ENCODE data around the gene UQCR11. TPM values are rescaled to one million over a fixed set of nuclear protein-coding genes. Genes with fewer than 3 reads are reported as not detected.
A peak's percentile ranks its signal among the peaks of the same experiment; 100 is the strongest.

The UQCR11 gene
- total and polyA plus RNA-seq, 2 experiments from 2014 or later: 56.6 to 684 TPM

GRCh38 chr19:1587872-1588271 lies 17.4 kb downstream of the UQCR11 start:
- no peaks in the 10 kb centered on the region for H3K27me3 ChIP-seq
- H3K4me3 ChIP-seq: no peak overlapping the region
- H3K36me3 ChIP-seq (replicated peaks; ENCODE audit: insufficient read depth, low read depth): no peaks in the 10 kb centered on the region
- TF ChIP-seq EZH2 (IDR thresholded peaks at IDR 0.05; ENCODE audit: borderline replicate concordance) (no peak), EZH2phosphoT487 (IDR thresholded peaks at IDR 0.05; ENCODE audit: low read depth, severe bottlenecking, unreplicated experiment) (no peak), CTCF (IDR thresholded peaks at IDR 0.05; ENCODE audit: poor library complexity) (no peak)
- H3K4me1 ChIP-seq (ENCODE audit: insufficient read depth): peaks cover 9% of the 10 kb centered on the region
- H3K79me2 ChIP-seq: peaks cover 78% of the 10 kb centered on the region
- H4K20me1 ChIP-seq (ENCODE audit: insufficient read depth, poor library complexity, severe bottlenecking): peaks cover 54% of the 10 kb centered on the region
- no peaks in the 10 kb centered on the region for H3K9me3 ChIP-seq (ENCODE audit: low read depth)
- no peak overlapping the region for H2AFZ ChIP-seq
- no peaks in the 10 kb centered on the region for H3K9me2 ChIP-seq (replicated peaks; ENCODE audit: insufficient read depth)
- WGBS (ENCODE audit: low lambda C conversion rate, missing lambda C conversion rate): 72% methylated on average over 9 of the region's 9 CpGs
- no peak for DNase-seq (ENCODE audit: low spot score)
- peak overlapping the region; percentile 11 for H3K27ac ChIP-seq
- H3K4me2 ChIP-seq: no peak overlapping the region

- WGBS (ENCODE audit: low lambda C conversion rate, missing lambda C conversion rate): 89% methylated on average over 1 of the region's 13 CpGs
- no peaks in the 10 kb centered on the region for H3K36me3 ChIP-seq (replicated peaks; ENCODE audit: insufficient read depth, low read depth)
- no peaks in the 10 kb centered on the region for H3K9me2 ChIP-seq (replicated peaks; ENCODE audit: insufficient read depth)
- H2AFZ ChIP-seq: no peak overlapping the region
- no peak for DNase-seq (ENCODE audit: low spot score)
- H4K20me1 ChIP-seq (ENCODE audit: insufficient read depth, poor library complexity, severe bottlenecking): peaks cover 40% of the 10 kb centered on the region
- no peaks in the 10 kb centered on the region for H3K27me3 ChIP-seq
- H3K4me2 ChIP-seq: no peak overlapping the region
- peaks cover 65% of the 10 kb centered on the region for H3K79me2 ChIP-seq
- H3K4me1 ChIP-seq (ENCODE audit: insufficient read depth): peaks cover under 1% of the 10 kb centered on the region
- TF ChIP-seq EZH2 (IDR thresholded peaks at IDR 0.05; ENCODE audit: borderline replicate concordance): no peak
- TF ChIP-seq EZH2phosphoT487 (IDR thresholded peaks at IDR 0.05; ENCODE audit: low read depth, severe bottlenecking, unreplicated experiment): no peak
- no peak for TF ChIP-seq CTCF (IDR thresholded peaks at IDR 0.05; ENCODE audit: poor library complexity)
- H3K9me3 ChIP-seq (ENCODE audit: low read depth): no peaks in the 10 kb centered on the region
- H3K27ac ChIP-seq: no peak overlapping the region
- no peak overlapping the region for H3K4me3 ChIP-seq
Observed at GRCh38 chr19:1585243-1585580, 20.1 kb downstream of the UQCR11 start.

GRCh38 chr19:1584500-1585242 lies 20.6 kb downstream of the UQCR11 start:
- TF ChIP-seq CTCF (IDR thresholded peaks at IDR 0.05; ENCODE audit: poor library complexity) (no peak), EZH2phosphoT487 (IDR thresholded peaks at IDR 0.05; ENCODE audit: low read depth, severe bottlenecking, unreplicated experiment) (no peak), EZH2 (IDR thresholded peaks at IDR 0.05; ENCODE audit: borderline replicate concordance) (no peak)
- H3K79me2 ChIP-seq: peaks cover 59% of the 10 kb centered on the region
- H2AFZ ChIP-seq: no peak overlapping the region
- H3K27ac ChIP-seq: no peak overlapping the region
- over 99% methylated on average over 44 of the region's 87 CpGs for WGBS (ENCODE audit: low lambda C conversion rate, missing lambda C conversion rate)
- DNase-seq (ENCODE audit: low spot score): no peak
- H3K4me2 ChIP-seq: no peak overlapping the region
- no peak overlapping the region for H3K4me3 ChIP-seq
- H4K20me1 ChIP-seq (ENCODE audit: insufficient read depth, poor library complexity, severe bottlenecking): peaks cover 35% of the 10 kb centered on the region
- no peaks in the 10 kb centered on the region for H3K27me3 ChIP-seq
- no peaks in the 10 kb centered on the region for H3K36me3 ChIP-seq (replicated peaks; ENCODE audit: insufficient read depth, low read depth)
- no peaks in the 10 kb centered on the region for H3K4me1 ChIP-seq (ENCODE audit: insufficient read depth)
- H3K9me3 ChIP-seq (ENCODE audit: low read depth): no peaks in the 10 kb centered on the region
- H3K9me2 ChIP-seq (replicated peaks; ENCODE audit: insufficient read depth): no peaks in the 10 kb centered on the region

Data from hepatocyte (in vitro differentiated cells).